Thoracic aorta (tissue), 2 donors: ENCODE results near the gene GPC5. TPM values are rescaled to one million over a fixed set of nuclear protein-coding genes. Genes with fewer than 3 reads are reported as not detected.

Experiments
- ATAC-seq: fragments of 150-250 bp; one replicate; pipeline ENCODE4 v1.8.0; 2017; ENCODE audit warnings: low read depth; ENCODE audit not compliant: insufficient number of reproducible peaks, low FRiP score
- DNase-seq: peaks from one replicate; pipeline ENCODE4 v3.0.0-alpha.2; 2020; ENCODE audit warnings: low spot score
- H3K27ac ChIP-seq, 2 donors: fragments of 200-600 bp; sonication (generic); 1 replicate in 1 of 2; 2 replicates in 1 of 2; pipeline ENCODE4 v1.5.1; 2016; ENCODE audit warnings: mild to moderate bottlenecking in 2 of 2, moderate library complexity in 2 of 2
- H3K27me3 ChIP-seq: fragments of 200-600 bp; sonication (generic); replicated peaks from 2 replicates; pipeline ENCODE4 v1.6.0; 2016; ENCODE audit warnings: mild to moderate bottlenecking; ENCODE audit not compliant: insufficient read depth
- H3K36me3 ChIP-seq: fragments of 200-600 bp; sonication (generic); one replicate; pipeline ENCODE4 v1.5.1; 2016
- H3K4me1 ChIP-seq, 2 donors: fragments of 200-600 bp; sonication (generic); 1 replicate in 1 of 2; 2 replicates in 1 of 2; pipeline versions ENCODE4 v1.5.1 to v1.6.0; 2016; ENCODE audit warnings: low read depth in 2 of 2, mild to moderate bottlenecking in 1 of 2; ENCODE audit not compliant: control insufficient read depth in 1 of 2
- H3K4me3 ChIP-seq: fragments of 200-600 bp; sonication (generic); 2 replicates; pipeline ENCODE4 v1.5.1; 2016; ENCODE audit warnings: mild to moderate bottlenecking
- H3K9me3 ChIP-seq: fragments of 200-600 bp; sonication (generic); 2 replicates; pipeline ENCODE4 v1.5.1; 2016
- total RNA-seq, 2 donors: library from RNA; depleted of rRNA; stranded (reverse); fragments of >200 nt; gene quantifications; one replicate each; pipeline versions ENCODE4 v1.1.0 to v1.2.3, GENCODE V29; 2016
- TF ChIP-seq, protein P1 (sequence below): fragments of 200-600 bp; sonication (generic); IDR thresholded peaks from one replicate; pipeline ENCODE4 v1.5.1; 2019; ENCODE audit warnings: antibody characterized with exemption

GPC5 gene
- total RNA-seq, 2 donors from 2014 or later: 3.3 TPM; not detected in 1

GRCh38 chr13:92912629-92913028 is 1514.2 kb downstream of the GPC5 start:
- no peak overlapping the region for H3K27ac ChIP-seq
- TF ChIP-seq, protein P1, sequence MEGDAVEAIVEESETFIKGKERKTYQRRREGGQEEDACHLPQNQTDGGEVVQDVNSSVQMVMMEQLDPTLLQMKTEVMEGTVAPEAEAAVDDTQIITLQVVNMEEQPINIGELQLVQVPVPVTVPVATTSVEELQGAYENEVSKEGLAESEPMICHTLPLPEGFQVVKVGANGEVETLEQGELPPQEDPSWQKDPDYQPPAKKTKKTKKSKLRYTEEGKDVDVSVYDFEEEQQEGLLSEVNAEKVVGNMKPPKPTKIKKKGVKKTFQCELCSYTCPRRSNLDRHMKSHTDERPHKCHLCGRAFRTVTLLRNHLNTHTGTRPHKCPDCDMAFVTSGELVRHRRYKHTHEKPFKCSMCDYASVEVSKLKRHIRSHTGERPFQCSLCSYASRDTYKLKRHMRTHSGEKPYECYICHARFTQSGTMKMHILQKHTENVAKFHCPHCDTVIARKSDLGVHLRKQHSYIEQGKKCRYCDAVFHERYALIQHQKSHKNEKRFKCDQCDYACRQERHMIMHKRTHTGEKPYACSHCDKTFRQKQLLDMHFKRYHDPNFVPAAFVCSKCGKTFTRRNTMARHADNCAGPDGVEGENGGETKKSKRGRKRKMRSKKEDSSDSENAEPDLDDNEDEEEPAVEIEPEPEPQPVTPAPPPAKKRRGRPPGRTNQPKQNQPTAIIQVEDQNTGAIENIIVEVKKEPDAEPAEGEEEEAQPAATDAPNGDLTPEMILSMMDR: no peak
- DNase-seq: no peak
- H3K4me1 ChIP-seq: no peaks in the 10 kb centered on the region
- no peak for ATAC-seq
- H3K9me3 ChIP-seq: no peaks in the 10 kb centered on the region
- no peak overlapping the region for H3K4me3 ChIP-seq
- H3K27me3 ChIP-seq: no peaks in the 10 kb centered on the region
- H3K36me3 ChIP-seq: no peaks in the 10 kb centered on the region

DNA sequence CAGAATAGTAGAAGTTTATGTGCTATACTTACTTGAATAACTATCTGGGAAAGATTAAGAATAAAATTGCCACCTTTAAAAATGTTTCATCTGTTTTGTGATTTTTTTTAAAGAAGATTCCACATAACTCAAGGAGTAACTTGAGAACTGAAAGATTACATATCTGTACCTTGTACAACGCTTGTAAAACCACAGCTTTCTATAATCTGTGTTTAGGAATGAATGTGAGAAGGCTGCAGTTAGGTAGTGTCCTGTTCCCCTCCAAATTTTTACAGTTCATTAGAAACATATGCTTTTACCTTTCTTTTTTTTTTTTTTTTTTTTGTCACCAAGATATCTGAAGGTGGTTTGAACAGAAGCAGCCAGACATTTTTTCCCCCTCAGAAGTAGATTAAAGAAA is 1515.4 kb downstream of the GPC5 start:
- DNase-seq (no peak), ATAC-seq (no peak)
- Histone ChIP-seq H3K4me1 (no peaks in the 10 kb centered on the region), H3K9me3 (no peaks in the 10 kb centered on the region), H3K36me3 (no peaks in the 10 kb centered on the region), H3K27me3 (no peaks in the 10 kb centered on the region), H3K4me3 (no peak overlapping the region), H3K27ac (no peak overlapping the region)
- TF ChIP-seq, protein P1: no peak

Other genes starting within 250 kb of the GPC5 start
- 10 to 100 TPM in 1 of 2 donors, 1 to 10 TPM in 1; 2.7 to 16.5 TPM for gene MIR17HG, start 50.9 kb upstream of the GPC5 start, total RNA-seq